VCaP (cell line): ENCODE data around the gene GPR37L1.

Source experiments
- H3K27ac ChIP-seq: fragments of 450-650 bp; 2 replicates; pipeline ENCODE4 v1.5.1; 2017
- TF ChIP-seq, protein P1 (sequence below): fragments of 450-650 bp; conservative IDR thresholded peaks from 2 replicates; pipeline ENCODE4 v1.5.1; 2017; ENCODE audit warnings: mild to moderate bottlenecking, moderate library complexity

Gene GPR37L1

DNA sequence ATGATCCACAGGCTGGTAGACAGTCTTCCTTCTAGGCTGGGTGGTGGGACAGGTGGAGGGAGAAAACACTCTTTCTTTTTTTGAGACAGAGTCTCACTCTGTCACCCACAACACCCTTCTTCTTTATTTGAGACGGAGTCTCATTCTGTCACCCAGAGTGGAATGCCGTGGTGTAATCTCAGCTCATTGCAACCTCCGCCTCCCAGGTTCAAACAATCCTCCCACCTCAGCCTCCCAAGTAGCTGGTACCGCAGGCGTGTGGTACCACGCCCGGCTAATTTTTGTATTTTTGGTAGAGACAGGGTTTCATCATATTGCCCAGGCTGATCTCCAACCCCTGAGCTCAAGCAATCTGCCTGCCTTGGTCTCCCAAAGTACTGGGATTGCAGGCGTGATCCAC, 2.9 kb downstream of the GPR37L1 start:
- TF ChIP-seq, protein P1, sequence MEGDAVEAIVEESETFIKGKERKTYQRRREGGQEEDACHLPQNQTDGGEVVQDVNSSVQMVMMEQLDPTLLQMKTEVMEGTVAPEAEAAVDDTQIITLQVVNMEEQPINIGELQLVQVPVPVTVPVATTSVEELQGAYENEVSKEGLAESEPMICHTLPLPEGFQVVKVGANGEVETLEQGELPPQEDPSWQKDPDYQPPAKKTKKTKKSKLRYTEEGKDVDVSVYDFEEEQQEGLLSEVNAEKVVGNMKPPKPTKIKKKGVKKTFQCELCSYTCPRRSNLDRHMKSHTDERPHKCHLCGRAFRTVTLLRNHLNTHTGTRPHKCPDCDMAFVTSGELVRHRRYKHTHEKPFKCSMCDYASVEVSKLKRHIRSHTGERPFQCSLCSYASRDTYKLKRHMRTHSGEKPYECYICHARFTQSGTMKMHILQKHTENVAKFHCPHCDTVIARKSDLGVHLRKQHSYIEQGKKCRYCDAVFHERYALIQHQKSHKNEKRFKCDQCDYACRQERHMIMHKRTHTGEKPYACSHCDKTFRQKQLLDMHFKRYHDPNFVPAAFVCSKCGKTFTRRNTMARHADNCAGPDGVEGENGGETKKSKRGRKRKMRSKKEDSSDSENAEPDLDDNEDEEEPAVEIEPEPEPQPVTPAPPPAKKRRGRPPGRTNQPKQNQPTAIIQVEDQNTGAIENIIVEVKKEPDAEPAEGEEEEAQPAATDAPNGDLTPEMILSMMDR, result no peak
- no peak overlapping the region for H3K27ac ChIP-seq

DNA sequence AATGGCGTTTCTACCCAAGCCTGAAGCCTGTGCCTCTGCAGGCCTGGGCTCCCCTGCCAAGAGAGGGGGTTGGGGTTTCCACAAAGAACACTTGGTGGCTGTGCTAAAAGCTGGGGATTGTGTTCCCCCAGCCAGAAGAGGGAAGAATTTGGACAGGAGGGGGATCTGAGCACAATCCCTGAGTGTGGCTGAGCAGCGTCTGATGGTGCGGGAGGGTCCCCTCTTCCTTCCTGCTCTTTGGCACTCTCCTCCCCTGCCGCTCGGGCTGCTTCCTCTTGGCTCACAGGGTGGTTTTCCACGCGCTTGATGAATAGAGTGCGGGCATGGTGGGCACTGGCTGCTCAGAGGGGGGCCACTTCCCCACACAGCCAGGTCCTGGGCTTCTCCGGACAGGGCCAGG, 3.7 kb downstream of the GPR37L1 start:
- TF ChIP-seq, protein P1, result no peak
- no peak overlapping the region for H3K27ac ChIP-seq

DNA sequence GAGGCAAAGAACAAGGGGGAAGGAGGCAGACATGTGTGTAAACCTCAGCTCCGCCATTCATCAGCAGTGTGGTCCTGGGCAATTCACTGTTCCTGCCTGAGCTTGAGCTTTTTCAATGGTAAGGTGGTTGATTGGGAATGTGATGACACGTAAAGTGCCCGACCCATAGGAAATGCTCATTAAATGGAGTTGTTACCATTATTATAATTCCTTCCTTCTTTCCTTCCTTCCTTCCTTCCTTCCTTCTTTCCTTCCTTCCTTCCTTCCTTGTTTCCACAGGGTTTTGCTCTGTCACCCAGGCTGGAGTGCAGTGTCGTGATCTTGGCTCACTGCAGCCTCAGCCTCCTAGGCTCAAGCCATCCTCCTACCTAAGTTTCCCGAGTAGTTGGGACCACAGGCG, 4.3 kb downstream of the GPR37L1 start:
- TF ChIP-seq, protein P1, result no peak
- H3K27ac ChIP-seq, result no peak overlapping the region

DNA sequence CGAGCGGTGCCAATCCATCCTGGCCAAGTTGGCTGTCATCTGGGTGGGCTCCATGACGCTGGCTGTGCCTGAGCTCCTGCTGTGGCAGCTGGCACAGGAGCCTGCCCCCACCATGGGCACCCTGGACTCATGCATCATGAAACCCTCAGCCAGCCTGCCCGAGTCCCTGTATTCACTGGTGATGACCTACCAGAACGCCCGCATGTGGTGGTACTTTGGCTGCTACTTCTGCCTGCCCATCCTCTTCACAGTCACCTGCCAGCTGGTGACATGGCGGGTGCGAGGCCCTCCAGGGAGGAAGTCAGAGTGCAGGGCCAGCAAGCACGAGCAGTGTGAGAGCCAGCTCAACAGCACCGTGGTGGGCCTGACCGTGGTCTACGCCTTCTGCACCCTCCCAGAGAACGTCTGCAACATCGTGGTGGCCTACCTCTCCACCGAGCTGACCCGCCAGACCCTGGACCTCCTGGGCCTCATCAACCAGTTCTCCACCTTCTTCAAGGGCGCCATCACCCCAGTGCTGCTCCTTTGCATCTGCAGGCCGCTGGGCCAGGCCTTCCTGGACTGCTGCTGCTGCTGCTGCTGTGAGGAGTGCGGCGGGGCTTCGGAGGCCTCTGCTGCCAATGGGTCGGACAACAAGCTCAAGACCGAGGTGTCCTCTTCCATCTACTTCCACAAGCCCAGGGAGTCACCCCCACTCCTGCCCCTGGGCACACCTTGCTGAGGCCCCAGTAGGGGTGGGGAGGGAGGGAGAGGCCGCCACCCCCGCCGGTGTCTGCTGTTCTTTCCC, 5.3 kb downstream of the GPR37L1 start:
- no peak overlapping the region for H3K27ac ChIP-seq
- TF ChIP-seq, protein P1, result no peak

DNA sequence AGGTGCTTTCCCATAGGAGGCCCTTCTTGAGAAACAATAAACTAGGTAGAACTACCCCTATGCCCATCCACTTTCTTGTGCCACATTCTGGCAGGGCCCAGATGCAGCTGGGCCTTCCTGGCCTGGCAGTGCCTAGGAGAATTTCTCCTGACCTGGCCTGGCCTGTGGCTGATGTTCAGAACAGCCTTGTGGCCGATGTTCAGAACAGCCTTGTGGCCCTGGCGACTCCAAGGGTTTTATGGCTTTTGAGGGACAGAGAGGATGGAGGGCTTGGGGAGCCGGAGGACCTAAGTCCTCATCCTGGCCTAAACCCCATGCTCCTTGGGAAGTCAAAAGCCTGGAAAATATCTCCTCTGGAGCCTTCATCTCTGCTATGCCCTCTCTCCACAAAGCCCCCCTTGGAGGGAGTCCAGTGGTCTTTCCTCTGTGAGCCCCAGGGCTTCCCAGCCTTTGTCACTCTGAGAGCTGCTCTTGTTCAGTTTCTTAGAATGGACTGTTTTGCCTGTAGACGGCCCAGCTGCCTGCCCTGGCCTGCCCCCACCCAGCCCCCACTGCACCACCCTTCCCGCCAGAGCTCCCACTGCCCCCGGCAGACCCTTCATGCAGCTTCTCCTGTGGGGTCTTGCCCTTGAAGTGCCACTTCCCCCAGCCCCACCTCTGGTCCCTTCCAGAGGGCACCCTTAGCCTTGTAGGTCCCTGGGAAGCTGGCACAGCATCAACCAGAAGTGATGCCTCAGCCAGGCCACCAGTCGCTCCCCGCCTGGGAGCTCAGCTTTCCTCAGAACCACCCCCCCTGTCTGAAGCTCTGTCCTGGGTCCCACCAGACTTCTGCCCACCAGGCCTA, 7.0 kb downstream of the GPR37L1 start:
- no peak overlapping the region for H3K27ac ChIP-seq
- TF ChIP-seq, protein P1, result no peak

DNA sequence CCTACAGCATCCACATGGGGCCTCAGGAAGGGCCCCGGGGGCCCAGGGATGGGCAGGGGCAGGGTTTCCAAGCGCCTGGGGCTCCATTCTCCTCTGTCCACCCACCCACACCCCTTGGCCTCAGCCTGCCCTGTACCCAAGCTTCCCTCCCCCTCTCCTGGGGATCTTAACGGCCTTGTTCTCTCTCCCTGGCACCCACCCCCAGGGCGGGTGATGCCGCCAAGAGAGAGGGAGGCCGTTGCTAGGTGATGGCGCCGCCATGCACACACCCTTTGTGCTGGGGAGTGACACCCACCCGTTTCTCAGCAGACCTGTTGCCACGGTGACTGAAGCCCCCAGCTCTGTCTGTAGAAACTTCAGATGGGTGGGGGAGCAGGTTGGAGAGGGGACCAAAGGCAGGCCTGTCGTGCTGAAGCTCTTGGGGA, 7.6 kb downstream of the GPR37L1 start:
- TF ChIP-seq, protein P1, result no peak
- no peak overlapping the region for H3K27ac ChIP-seq

DNA sequence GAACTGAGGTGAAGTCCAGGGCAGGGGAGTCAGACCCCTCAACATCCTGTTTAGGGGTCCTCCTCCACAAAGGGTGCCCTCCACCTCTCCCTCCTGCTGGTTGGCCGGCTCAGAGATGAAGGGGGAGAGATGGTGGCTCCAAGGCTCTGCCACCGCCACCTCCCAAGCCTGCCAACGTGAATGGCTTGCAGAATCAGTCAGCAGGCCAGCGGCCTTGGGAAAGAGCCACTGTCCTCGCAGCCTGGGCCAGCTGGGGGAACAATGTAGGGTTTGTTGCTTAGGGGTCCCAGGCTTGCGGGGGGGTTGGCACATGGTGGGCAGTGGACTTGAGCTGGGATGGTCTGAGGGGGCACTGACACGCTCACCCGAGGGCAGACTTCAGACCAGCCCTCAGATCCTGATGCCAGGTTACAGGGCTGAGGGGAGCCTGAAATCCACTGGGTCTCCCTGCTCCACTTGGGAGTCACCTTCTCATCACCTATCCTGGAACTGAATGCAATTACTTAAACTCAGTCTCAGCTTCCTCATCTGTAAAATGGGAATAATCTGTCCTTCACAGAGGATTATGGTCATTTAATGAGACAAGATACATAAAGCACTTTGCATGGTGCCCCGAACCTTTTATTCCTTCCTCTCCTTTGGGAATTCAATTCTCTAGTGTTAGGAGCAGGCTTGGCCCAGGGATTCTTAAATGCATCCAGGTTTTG, 8.3 kb downstream of the GPR37L1 start:
- TF ChIP-seq, protein P1, result no peak
- no peak overlapping the region for H3K27ac ChIP-seq
